GM18517 (cell line): ENCODE data around the gene APBB2.
"Not testable (repeated sequence)": the region's sequence is repeated elsewhere in the genome, so short reads cannot be mapped to it uniquely, and the experiment has no call there.

ENCODE experiments used
- ATAC-seq: cut with Tn5 transposase; IDR thresholded peaks from one replicate; pipeline ENCODE4 v1.9.1; 2021; ENCODE audit warnings: mild to moderate bottlenecking, moderate library complexity; ENCODE audit not compliant: unreplicated experiment

Gene APBB2

DNA sequence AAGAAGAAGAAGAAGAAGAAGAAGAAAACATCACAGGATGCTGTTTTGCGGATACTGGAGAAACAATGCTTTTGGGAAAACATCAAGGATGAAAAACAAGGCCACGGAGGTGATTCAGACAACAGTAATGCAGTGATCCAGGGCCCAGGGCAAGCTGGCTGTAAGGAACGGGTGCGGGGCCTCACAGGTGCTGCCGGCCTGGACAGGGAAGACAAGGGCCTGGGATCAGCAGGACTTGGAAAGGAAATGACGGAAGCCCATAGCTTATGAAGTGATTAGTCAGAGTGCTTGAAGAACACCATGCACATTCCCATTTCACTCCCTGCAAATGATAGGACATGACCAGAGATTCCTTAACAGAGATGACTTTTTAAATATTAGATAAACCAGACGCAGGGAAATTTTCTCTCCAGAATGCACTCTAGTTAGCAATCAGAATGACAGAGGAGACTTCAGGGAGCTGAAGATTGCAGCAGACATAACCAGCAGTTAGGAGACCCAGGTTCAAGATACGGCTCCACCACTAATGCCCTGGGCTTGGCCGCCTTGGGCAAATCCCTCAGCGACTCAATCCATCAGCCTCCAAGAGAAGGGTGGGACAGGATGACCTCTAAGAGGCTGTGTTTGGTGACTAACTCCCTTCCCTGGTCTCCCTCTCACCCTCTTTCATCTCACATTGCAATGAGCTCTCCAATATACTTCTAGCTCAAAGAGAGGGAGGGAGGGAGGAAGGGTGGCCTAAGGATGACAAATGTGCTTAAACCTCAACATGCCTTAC lies 54.1 kb downstream of the APBB2 start:
- no peak for ATAC-seq

- ATAC-seq, result no peak
These were observed 55.6 kb downstream of the APBB2 start for GRCh38 chr4:41158756-41159155.

GRCh38 chr4:41158274-41158673 lies 56.1 kb downstream of the APBB2 start:
- ATAC-seq, result no peak

DNA sequence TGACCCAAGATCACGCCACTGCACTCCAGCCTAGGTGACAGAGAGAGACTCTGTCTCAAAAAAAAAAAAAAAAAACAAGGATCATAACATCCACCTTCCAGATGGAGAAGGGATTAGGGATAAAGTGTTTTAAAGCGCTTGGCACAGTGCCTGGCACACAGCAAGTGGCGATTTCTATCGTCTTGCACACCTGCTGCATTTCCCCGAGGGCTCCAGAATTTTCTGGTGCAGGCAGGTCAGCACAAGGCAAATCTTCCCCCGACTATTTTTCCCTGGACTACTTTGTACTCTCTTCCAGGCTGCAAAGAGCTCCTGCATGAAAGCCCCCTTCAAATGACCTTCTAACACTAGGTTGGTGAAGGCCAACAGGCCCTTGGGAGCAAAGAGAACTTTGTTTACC lies 57.3 kb downstream of the APBB2 start:
- no peak for ATAC-seq

GRCh38 chr4:41156574-41156973 lies 57.8 kb downstream of the APBB2 start:
- no peak for ATAC-seq

GRCh38 chr4:41155194-41155830 lies 59.0 kb downstream of the APBB2 start:
- ATAC-seq, result no peak

GRCh38 chr4:41154814-41155177 lies 59.5 kb downstream of the APBB2 start:
- ATAC-seq, result no peak

- no peak for ATAC-seq
These were observed 60.1 kb downstream of the APBB2 start for GRCh38 chr4:41154010-41154813.

DNA sequence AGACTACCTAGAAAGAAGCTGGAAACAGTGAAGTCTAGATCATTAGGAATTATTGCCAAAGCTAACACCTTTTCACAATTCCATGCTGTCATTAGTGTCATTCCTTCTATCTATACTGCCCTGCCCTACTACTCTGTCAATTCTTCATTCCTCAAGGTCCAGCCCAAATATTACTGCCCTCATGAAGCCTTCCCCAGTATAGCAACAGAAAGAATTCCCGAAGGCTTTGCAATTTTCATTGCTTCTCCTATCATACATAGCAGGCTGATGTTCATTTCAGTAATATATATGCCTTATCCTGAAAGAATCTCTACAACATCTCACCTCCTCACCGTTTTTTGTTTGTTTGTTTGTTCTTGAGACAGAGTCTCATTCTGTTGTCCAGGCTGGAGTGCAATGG lies 63.9 kb downstream of the APBB2 start:
- ATAC-seq, result no peak

DNA sequence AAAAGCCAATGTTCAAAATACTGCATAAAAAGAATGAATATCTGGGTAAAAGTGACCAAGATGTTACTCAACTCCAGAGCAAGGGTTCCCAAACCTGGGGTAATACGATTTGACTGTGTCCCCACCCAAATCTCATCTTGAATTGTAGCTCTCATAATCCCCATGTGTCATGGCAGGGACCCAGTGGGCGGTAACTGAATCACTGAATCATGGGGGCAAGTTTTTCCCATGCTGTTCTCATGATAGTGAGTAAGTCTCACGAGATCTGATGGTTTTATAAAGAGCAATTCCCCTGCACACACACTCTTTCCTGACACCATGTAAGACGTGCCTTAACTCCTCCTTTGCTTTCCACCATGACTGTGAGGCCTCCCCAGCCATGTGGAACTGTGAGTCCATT lies 64.8 kb downstream of the APBB2 start:
- not testable (repeated sequence) for ATAC-seq

- no peak for ATAC-seq
These were observed 65.4 kb downstream of the APBB2 start for GRCh38 chr4:41148931-41149330.

DNA sequence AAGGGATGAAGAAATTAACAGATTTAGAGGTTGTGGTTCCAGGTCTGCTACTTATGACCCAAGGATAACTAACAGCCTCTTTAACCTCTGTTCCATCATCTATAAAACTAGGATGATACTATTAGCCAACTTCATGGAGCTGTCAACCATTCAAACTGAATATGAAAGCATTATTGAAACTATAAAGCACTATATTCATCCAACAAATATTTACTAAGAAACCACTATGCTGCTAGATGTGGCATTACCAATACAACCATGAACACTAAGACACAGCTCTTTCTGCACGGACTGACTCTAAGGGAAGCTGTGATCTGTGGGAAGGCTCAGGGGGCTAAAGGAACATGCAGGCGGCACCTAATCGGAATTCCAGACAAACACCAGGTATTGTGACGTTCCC lies 66.0 kb downstream of the APBB2 start:
- no peak for ATAC-seq

GRCh38 chr4:41147570-41147969 lies 66.8 kb downstream of the APBB2 start:
- not testable (repeated sequence) for ATAC-seq

- ATAC-seq, result no peak
These were observed 67.4 kb downstream of the APBB2 start for GRCh38 chr4:41146716-41147506.

- no peak for ATAC-seq
These were observed 68.1 kb downstream of the APBB2 start for GRCh38 chr4:41146196-41146595.

DNA sequence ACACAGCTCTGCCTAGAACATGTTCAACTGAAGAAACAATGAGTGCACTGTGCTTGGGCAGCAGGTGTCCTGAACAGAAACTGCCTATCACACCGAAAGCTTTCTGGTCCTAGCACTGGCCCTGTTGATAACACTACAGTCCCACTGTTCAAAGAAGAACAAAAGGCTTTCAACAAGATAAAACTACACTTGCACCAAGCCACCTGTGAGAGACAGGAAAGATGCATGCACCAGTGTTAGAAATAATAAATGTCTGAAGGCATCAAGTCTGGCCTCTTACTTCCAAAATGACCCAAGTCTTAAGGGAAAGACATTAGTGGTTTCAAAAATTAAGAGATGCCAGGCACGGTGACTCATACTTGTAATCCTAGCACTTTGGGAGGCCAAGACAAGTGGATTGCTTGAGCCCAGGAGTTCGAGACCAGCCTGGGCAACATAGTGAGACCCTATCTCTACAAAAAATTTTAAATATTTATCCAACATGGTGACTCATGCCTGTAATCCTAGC lies 68.7 kb downstream of the APBB2 start:
- no peak for ATAC-seq

DNA sequence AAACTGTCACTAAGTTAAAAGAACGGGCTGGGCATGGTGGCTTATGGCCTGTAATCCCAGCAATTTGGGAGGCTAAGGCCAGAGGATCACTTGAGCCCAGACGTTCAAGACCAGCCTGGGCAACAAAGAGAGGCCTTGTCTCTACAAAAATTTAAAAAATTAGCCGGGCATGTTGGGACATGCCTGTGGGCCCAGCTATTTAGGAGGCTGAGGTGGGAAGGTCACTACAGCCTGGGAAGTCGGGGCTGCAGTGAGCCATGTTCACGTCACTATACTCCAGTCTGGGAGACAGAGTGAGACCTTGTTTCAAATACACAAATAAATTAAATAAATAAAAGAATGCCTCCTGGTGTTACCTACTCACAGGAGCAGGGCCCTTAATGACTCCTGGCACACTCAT lies 69.5 kb downstream of the APBB2 start:
- no peak for ATAC-seq

GRCh38 chr4:41144040-41144379 lies 70.3 kb downstream of the APBB2 start:
- no peak for ATAC-seq

- ATAC-seq, result no peak
These were observed 70.9 kb downstream of the APBB2 start for GRCh38 chr4:41143311-41144039.
